DOHH2 (cell line): ENCODE measurements around the gene CCDC38.
"Not testable (repeated sequence)": the region's sequence is repeated elsewhere in the genome, so short reads cannot be mapped to it uniquely, and the experiment has no call there.

Experiments used
- H3F3A ChIP-seq: fragments of 200-600 bp; sonication (generic), shearing (Covaris generic); 2 replicates; pipeline ENCODE4 v1.6.0; 2016; ENCODE audit warnings: antibody characterized with exemption, mild to moderate bottlenecking; ENCODE audit not compliant: control insufficient read depth, insufficient read depth
- H3K27ac ChIP-seq: fragments of 200-600 bp; sonication (generic); 2 replicates; pipeline ENCODE4 v1.5.1; 2014; ENCODE audit warnings: low read depth, mild to moderate bottlenecking, low read length, moderate library complexity
- H3K27me3 ChIP-seq: fragments of 200-600 bp; sonication (generic); 2 replicates; pipeline ENCODE4 v1.6.1; 2014; ENCODE audit warnings: mild to moderate bottlenecking, low read length, mixed read lengths; ENCODE audit not compliant: control insufficient read depth
- H3K36me3 ChIP-seq: fragments of 200-600 bp; sonication (generic); 2 replicates; pipeline ENCODE4 v1.6.1; 2014; ENCODE audit warnings: mild to moderate bottlenecking, low read length, moderate library complexity, mixed read lengths; ENCODE audit not compliant: control insufficient read depth
- H3K4me1 ChIP-seq: fragments of 200-600 bp; sonication (generic); 2 replicates; pipeline ENCODE4 v1.6.1; 2014; ENCODE audit warnings: mild to moderate bottlenecking, low read length, mixed read lengths; ENCODE audit not compliant: control insufficient read depth
- H3K4me2 ChIP-seq: fragments of 200-600 bp; sonication (generic); 2 replicates; pipeline ENCODE4 v1.6.0; 2014; ENCODE audit warnings: mild to moderate bottlenecking, low read length, moderate library complexity
- H3K4me3 ChIP-seq: fragments of 200-600 bp; sonication (generic); 2 replicates; pipeline ENCODE4 v1.5.1; 2014; ENCODE audit warnings: mild to moderate bottlenecking, low read length, mixed read lengths
- H3K79me2 ChIP-seq: fragments of 200-600 bp; sonication (generic); 2 replicates; pipeline ENCODE4 v1.6.1; 2014; ENCODE audit warnings: mild to moderate bottlenecking, low read length, mixed read lengths; ENCODE audit not compliant: control insufficient read depth
- H3K9me2 ChIP-seq: fragments of 200-600 bp; sonication (generic); replicated peaks from 2 replicates; pipeline ENCODE4 v1.6.1; 2014; ENCODE audit warnings: mild to moderate bottlenecking, low read length, mixed read lengths; ENCODE audit not compliant: control insufficient read depth
- H3K9me3 ChIP-seq: fragments of 200-600 bp; sonication (generic); 2 replicates; pipeline ENCODE4 v1.6.1; 2014; ENCODE audit warnings: antibody characterized with exemption, low read length, mixed read lengths; ENCODE audit not compliant: control insufficient read depth, insufficient read depth
- H4K20me1 ChIP-seq: fragments of 200-600 bp; sonication (generic); 2 replicates; pipeline ENCODE4 v1.6.0; 2014; ENCODE audit warnings: low read depth, mild to moderate bottlenecking, antibody characterized with exemption, low read length, moderate library complexity; ENCODE audit not compliant: control insufficient read depth, insufficient read depth
- EZH2phosphoT487 ChIP-seq: fragments of 200-600 bp; sonication (generic); IDR thresholded peaks from 2 replicates; pipeline ENCODE4 v1.6.1; 2017; ENCODE audit warnings: borderline replicate concordance, mild to moderate bottlenecking, antibody characterized with exemption, low read length, moderate library complexity, mixed read lengths
- TF ChIP-seq, protein P1 (sequence below): fragments of 200-600 bp; sonication (generic); IDR thresholded peaks from one replicate; pipeline ENCODE4 v1.5.1; 2014; ENCODE audit warnings: antibody characterized with exemption, mild to moderate bottlenecking, low read depth, low read length; ENCODE audit not compliant: poor library complexity, severe bottlenecking

Gene CCDC38

GRCh38 chr12:95974358-95974757 lies 31.9 kb upstream of the CCDC38 start:
- Histone ChIP-seq H3K4me2 (peak overlapping the region; percentile 47), H3K36me3 (no peaks in the 10 kb centered on the region), H3K27ac (no peak overlapping the region), H3K4me3 (peak overlapping the region; percentile 30), H3F3A (no peaks in the 10 kb centered on the region), H3K9me2 (no peaks in the 10 kb centered on the region), H4K20me1 (no peaks in the 10 kb centered on the region), H3K27me3 (no peaks in the 10 kb centered on the region), H3K9me3 (no peaks in the 10 kb centered on the region), H3K79me2 (no peaks in the 10 kb centered on the region), H3K4me1 (peaks cover 22% of the 10 kb centered on the region)
- TF ChIP-seq, protein P1, sequence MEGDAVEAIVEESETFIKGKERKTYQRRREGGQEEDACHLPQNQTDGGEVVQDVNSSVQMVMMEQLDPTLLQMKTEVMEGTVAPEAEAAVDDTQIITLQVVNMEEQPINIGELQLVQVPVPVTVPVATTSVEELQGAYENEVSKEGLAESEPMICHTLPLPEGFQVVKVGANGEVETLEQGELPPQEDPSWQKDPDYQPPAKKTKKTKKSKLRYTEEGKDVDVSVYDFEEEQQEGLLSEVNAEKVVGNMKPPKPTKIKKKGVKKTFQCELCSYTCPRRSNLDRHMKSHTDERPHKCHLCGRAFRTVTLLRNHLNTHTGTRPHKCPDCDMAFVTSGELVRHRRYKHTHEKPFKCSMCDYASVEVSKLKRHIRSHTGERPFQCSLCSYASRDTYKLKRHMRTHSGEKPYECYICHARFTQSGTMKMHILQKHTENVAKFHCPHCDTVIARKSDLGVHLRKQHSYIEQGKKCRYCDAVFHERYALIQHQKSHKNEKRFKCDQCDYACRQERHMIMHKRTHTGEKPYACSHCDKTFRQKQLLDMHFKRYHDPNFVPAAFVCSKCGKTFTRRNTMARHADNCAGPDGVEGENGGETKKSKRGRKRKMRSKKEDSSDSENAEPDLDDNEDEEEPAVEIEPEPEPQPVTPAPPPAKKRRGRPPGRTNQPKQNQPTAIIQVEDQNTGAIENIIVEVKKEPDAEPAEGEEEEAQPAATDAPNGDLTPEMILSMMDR: no peak
- no peak for TF ChIP-seq EZH2phosphoT487

- TF ChIP-seq EZH2phosphoT487: no peak
- TF ChIP-seq, protein P1: no peak
- Histone ChIP-seq H3K9me2 (no peaks in the 10 kb centered on the region), H3K4me2 (no peak overlapping the region), H4K20me1 (no peaks in the 10 kb centered on the region), H3K4me3 (no peak overlapping the region), H3K27ac (no peak overlapping the region), H3K9me3 (no peaks in the 10 kb centered on the region), H3K36me3 (no peaks in the 10 kb centered on the region), H3F3A (no peaks in the 10 kb centered on the region), H3K79me2 (no peaks in the 10 kb centered on the region), H3K27me3 (no peaks in the 10 kb centered on the region), H3K4me1 (peaks cover 22% of the 10 kb centered on the region)
Observed at GRCh38 chr12:95972832-95973456, 30.5 kb upstream of the CCDC38 start.

DNA sequence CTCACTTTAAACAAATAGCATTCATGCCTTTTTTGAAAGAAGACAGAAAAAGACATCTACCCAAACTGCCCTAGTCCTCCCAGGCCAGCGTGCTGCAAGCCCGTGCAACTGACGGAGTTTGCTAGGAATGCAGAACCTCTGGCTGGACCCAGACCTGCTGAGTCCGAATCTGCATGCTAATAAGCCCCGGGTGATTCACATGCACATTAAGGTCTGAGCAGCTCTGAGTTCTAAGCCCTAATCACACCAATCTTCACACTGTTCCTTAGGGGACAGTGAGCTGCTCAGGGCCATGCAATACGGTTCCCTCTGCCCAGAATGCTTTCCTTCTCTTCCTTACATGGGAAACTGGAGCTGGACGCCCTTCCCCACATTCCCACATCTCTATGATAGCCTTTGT lies 28.5 kb upstream of the CCDC38 start:
- Histone ChIP-seq H3K4me2 (no peak overlapping the region), H4K20me1 (no peaks in the 10 kb centered on the region), H3K9me2 (no peaks in the 10 kb centered on the region), H3K4me3 (no peak overlapping the region), H3K4me1 (peaks cover 22% of the 10 kb centered on the region), H3F3A (no peaks in the 10 kb centered on the region), H3K9me3 (no peaks in the 10 kb centered on the region), H3K27me3 (no peaks in the 10 kb centered on the region), H3K27ac (no peak overlapping the region), H3K79me2 (no peaks in the 10 kb centered on the region), H3K36me3 (no peaks in the 10 kb centered on the region)
- TF ChIP-seq EZH2phosphoT487: no peak
- TF ChIP-seq, protein P1: no peak

DNA sequence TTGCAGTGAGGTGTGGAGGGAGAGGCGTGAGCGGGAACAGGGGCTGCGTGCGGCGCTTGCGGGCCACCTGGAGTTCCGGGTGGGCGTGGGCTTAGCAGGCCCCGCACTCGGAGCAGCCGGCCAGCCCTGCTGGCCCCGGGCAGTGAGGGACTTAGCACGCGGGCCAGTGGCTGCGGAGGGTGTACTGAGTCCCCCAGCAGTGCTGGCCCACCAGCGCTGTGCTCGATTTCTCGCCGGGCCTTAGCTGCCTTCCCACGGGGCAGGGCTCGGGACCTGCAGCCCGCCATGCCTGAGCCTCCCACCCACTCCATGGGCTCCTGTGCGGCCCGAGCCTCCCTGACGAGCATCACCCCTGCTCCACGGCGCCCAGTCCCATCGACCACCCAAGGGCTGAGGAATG lies 26.7 kb upstream of the CCDC38 start:
- H3K9me2 ChIP-seq, H3K27ac ChIP-seq, H4K20me1 ChIP-seq, H3K79me2 ChIP-seq, H3K27me3 ChIP-seq, H3K4me2 ChIP-seq, H3K4me3 ChIP-seq, H3K36me3 ChIP-seq, H3F3A ChIP-seq, H3K9me3 ChIP-seq: not testable (repeated sequence)
- peaks cover 11% of the 10 kb centered on the region for H3K4me1 ChIP-seq
